Measurements from ENCODE around the gene SYT1.

The SYT1 gene

DNA sequence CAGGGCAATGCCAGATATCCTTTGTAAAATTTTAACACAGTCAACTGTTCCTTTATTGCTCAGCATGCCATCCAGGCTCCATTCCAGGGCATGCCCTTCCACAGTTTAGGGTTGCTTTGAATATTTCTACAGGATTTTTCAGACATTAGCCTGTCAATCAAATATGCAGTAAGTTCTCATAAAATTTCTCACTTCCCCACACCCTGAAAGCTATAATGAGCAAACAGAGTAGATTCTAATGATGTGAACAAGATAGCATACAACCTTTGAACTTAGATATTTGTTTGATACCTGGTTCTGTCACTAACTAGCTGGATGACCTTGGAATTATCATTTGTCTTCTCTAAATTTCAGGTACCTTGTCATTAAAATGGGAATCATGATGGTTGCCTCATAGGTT is 251.2 kb downstream of the SYT1 start:
- no peaks in the 10 kb centered on the region for H3K9me3 ChIP-seq (ENCODE audit: control insufficient read depth, low read length)
- H3K4me2 ChIP-seq (ENCODE audit: low read length) = no peak overlapping the region
- H3K4me3 ChIP-seq (ENCODE audit: low read depth, low read length) = no peak overlapping the region
- H3K79me2 ChIP-seq = no peaks in the 10 kb centered on the region
- no peaks in the 10 kb centered on the region for H3K4me1 ChIP-seq
- H3K9ac ChIP-seq = no peak overlapping the region
- H3K36me3 ChIP-seq (ENCODE audit: control insufficient read depth, insufficient read depth, low read length) = no peaks in the 10 kb centered on the region
- H3K27ac ChIP-seq = no peak overlapping the region
- no peak overlapping the region for H2AFZ ChIP-seq
- TF ChIP-seq CTCF (IDR thresholded peaks at IDR 0.05) = no peak
- H3K27me3 ChIP-seq (ENCODE audit: control insufficient read depth, insufficient read depth, low read length) = no peaks in the 10 kb centered on the region

GRCh38 chr12:79119796-79120195 is 255.2 kb downstream of the SYT1 start:
- Histone ChIP-seq H2AFZ (no peak overlapping the region), H3K9me3 (ENCODE audit: control insufficient read depth, low read length) (no peaks in the 10 kb centered on the region), H3K36me3 (ENCODE audit: control insufficient read depth, insufficient read depth, low read length) (no peaks in the 10 kb centered on the region), H3K27me3 (ENCODE audit: control insufficient read depth, insufficient read depth, low read length) (no peaks in the 10 kb centered on the region), H3K9ac (no peak overlapping the region), H3K4me2 (ENCODE audit: low read length) (no peak overlapping the region), H3K27ac (no peak overlapping the region), H3K4me1 (no peaks in the 10 kb centered on the region), H3K4me3 (ENCODE audit: low read depth, low read length) (no peak overlapping the region), H3K79me2 (no peaks in the 10 kb centered on the region)
- TF ChIP-seq CTCF (IDR thresholded peaks at IDR 0.05) = no peak

DNA sequence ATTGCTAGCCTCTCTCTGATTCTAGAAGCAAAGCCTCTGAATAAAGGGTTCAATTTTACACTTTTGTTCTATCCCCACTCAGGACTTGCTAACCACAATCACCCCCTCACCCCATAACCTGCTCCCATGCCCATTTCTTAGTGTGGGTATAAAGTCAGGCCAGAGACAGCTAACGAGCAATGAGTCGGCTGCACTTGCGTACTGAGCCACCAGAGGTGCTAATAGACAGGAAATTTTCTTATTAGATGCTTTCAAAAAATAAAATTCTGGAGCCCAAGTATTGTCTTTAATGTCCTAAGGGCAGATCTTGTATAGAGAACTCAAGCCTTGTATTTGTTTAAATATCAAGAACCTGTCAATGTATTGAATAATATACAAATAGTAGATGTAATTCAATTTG is 256.9 kb downstream of the SYT1 start:
- no peak overlapping the region for H2AFZ ChIP-seq
- H3K4me1 ChIP-seq = no peaks in the 10 kb centered on the region
- no peaks in the 10 kb centered on the region for H3K36me3 ChIP-seq (ENCODE audit: control insufficient read depth, insufficient read depth, low read length)
- no peaks in the 10 kb centered on the region for H3K9me3 ChIP-seq (ENCODE audit: control insufficient read depth, low read length)
- no peak overlapping the region for H3K27ac ChIP-seq
- no peak overlapping the region for H3K4me3 ChIP-seq (ENCODE audit: low read depth, low read length)
- H3K79me2 ChIP-seq = no peaks in the 10 kb centered on the region
- no peak for TF ChIP-seq CTCF (IDR thresholded peaks at IDR 0.05)
- no peak overlapping the region for H3K9ac ChIP-seq
- no peak overlapping the region for H3K4me2 ChIP-seq (ENCODE audit: low read length)
- no peaks in the 10 kb centered on the region for H3K27me3 ChIP-seq (ENCODE audit: control insufficient read depth, insufficient read depth, low read length)

- Histone ChIP-seq H2AFZ (no peak overlapping the region), H3K4me2 (ENCODE audit: low read length) (no peak overlapping the region), H3K27ac (no peak overlapping the region), H3K27me3 (ENCODE audit: control insufficient read depth, insufficient read depth, low read length) (no peaks in the 10 kb centered on the region), H3K4me1 (no peaks in the 10 kb centered on the region), H3K9me3 (ENCODE audit: control insufficient read depth, low read length) (no peaks in the 10 kb centered on the region), H3K79me2 (no peaks in the 10 kb centered on the region), H3K4me3 (ENCODE audit: low read depth, low read length) (no peak overlapping the region), H3K9ac (no peak overlapping the region), H3K36me3 (ENCODE audit: control insufficient read depth, insufficient read depth, low read length) (no peaks in the 10 kb centered on the region)
- TF ChIP-seq CTCF (IDR thresholded peaks at IDR 0.05) = no peak
Observed at GRCh38 chr12:79124385-79124784, 259.8 kb downstream of the SYT1 start.

- Histone ChIP-seq H3K9me3 (ENCODE audit: control insufficient read depth, low read length) (no peaks in the 10 kb centered on the region), H3K36me3 (ENCODE audit: control insufficient read depth, insufficient read depth, low read length) (no peaks in the 10 kb centered on the region), H3K4me3 (ENCODE audit: low read depth, low read length) (no peak overlapping the region), H3K27me3 (ENCODE audit: control insufficient read depth, insufficient read depth, low read length) (no peaks in the 10 kb centered on the region), H3K9ac (no peak overlapping the region), H3K79me2 (no peaks in the 10 kb centered on the region), H3K27ac (no peak overlapping the region), H2AFZ (no peak overlapping the region), H3K4me2 (ENCODE audit: low read length) (no peak overlapping the region), H3K4me1 (no peaks in the 10 kb centered on the region)
- TF ChIP-seq CTCF (IDR thresholded peaks at IDR 0.05) = no peak
Observed at GRCh38 chr12:79125358-79125757, 260.8 kb downstream of the SYT1 start.

Measured in parathyroid adenoma (tissue), 2 donors.